HG02623 (cell line): Measurements from ENCODE around the gene ABHD3.
"Not testable (repeated sequence)": the region's sequence is repeated elsewhere in the genome, so short reads cannot be mapped to it uniquely, and the experiment has no call there.

Source experiments
- ATAC-seq: cut with Tn5 transposase; IDR thresholded peaks from one replicate; pipeline ENCODE4 v1.9.1; 2021; ENCODE audit warnings: moderate library complexity; ENCODE audit not compliant: unreplicated experiment

The ABHD3 gene, protein sequence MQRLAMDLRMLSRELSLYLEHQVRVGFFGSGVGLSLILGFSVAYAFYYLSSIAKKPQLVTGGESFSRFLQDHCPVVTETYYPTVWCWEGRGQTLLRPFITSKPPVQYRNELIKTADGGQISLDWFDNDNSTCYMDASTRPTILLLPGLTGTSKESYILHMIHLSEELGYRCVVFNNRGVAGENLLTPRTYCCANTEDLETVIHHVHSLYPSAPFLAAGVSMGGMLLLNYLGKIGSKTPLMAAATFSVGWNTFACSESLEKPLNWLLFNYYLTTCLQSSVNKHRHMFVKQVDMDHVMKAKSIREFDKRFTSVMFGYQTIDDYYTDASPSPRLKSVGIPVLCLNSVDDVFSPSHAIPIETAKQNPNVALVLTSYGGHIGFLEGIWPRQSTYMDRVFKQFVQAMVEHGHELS

DNA sequence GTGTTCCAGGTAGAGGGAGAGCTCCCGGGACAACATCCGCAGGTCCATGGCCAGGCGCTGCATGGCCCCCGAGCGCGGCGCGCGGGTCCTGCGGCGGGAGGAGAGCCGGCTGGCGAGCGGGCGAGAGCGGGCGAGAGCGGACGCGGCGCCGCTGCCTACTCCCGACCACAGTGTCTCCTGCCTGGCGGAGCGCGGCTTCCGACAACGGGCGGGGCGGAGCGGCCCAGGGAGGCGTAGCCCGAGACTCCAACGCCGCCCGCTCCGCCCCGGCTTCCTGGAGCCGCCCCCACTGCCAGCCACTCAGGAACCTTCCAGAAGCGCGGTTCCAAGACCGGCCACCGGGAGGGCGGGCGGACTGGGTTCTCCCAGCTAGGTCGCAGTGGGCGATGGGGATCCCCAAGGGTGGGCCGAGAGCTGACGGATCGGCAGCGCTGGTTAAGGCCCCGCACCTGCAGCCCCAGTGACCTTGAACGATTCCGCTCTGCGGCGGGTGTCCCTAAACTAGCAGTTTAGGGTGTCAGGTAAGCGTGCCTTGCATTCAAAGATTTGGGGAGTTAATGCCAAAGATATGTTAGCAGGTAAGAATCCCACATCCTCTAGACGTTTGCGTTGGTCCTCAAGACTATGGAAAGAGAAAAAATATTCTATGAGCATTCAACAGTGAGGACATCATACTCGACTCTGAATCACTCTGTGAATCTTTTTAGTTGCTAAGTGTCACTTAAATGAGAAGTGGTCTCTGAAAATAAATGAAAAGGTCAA, at the start of gene ABHD3:
Gene ABHD3, minus strand, starts transcription at position 172 of the 762 bp plus-strand sequence. Its CDS starts 109 bp downstream, at position 63.
- peak; percentile 93 for ATAC-seq

GRCh38 chr18:21747764-21748693, 43.5 kb upstream of the ABHD3 start:
- no peak for ATAC-seq

DNA sequence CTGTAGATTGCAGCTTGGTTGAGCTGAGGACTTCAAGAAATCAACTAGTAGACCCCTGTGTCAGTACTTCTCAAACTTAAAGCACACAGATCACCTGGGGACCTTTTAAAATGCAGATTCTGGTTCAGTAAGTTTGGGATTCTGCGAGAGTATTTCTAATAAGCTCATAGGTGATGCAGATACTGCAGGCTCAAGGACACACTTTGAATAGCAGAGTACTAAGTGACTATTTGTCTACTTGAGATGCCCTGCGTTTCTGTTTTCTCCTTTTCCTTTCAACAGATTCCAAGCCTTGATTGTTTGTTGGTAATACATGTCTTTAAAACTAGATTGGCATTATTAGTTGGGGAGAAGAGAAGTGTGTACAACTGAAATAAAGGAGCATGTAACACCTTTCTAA, 42.7 kb upstream of the ABHD3 start:
- ATAC-seq = no peak

GRCh38 chr18:21745231-21745630, 40.7 kb upstream of the ABHD3 start:
- ATAC-seq = no peak

GRCh38 chr18:21743166-21743832, 38.7 kb upstream of the ABHD3 start:
- no peak for ATAC-seq

DNA sequence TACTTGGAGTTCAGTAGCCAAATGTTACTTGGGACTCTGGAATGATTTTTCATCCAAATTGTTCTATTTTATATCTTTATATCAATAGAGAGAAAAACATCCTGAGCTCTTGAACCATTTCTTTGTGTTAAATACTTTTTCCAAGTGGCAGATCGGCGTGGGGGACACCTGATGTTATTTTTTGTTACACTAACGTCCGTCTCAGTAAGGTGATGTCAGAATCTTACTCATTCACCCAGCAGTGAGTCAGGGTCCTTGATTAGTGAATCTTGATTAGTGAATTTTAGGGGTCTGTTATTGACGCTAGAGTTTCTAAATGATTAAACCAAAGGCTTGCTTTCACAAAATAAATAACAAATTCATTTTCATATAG, 37.7 kb upstream of the ABHD3 start:
- no peak for ATAC-seq

GRCh38 chr18:21741562-21742314, 37.2 kb upstream of the ABHD3 start:
- ATAC-seq = peak; percentile 12

DNA sequence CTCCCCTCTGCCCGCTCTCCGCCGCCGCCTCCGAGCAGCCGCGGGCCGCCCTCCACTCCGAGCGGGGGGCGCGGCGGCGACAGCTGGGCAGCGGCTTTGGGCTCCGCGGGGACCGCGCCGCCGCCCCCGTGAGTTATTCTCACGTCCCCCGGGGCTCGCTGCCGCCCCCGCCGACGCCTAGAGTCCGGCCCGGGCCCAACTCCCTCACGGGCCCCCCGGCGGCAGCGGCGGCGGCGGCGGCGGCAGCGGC, 36.7 kb upstream of the ABHD3 start:
- no peak for ATAC-seq

DNA sequence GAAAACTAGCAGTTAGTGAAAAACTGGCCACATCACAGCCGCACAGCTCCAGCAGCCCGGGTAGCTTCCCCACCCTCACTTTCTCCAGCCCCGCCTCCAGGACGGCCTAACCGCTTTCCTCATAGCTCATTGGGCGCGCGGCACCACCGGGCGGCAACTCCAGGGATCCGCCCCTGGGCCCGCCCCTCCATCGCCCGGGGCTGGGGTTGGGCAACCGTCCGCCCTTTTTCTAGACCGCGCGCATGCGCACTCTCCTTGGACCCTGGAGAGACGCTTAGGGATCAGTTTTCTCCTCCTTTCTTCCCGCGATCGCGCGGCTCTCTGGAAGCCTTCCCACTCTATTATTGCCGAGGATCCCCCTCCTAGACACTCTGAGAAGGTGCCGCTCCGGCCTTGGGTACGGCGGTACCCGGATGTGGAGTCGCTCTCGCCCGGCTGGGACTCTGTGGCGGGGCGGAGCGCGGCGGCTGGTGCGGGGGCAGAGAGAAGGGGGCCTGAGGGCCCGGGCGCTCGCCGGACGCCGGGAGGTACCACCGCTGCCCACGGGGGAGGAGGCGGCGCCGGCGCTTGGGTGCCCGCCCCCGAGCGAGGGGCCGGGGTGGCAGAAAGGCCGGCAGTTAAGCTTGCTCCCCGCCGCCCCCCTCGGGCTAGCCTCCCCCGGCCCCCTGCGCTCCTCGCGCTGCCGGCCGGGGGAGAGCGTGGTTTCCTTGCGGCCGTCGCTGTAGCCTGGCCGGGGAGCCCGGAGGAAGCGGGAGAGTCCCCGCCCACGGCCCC, 36.2 kb upstream of the ABHD3 start, which contains the start of gene MIB1:
Gene MIB1, plus strand, starts transcription at position 255 of the 774 bp plus-strand sequence. CDS start 792 bp downstream, outside the sequence.
- peak; percentile 97 for ATAC-seq

DNA sequence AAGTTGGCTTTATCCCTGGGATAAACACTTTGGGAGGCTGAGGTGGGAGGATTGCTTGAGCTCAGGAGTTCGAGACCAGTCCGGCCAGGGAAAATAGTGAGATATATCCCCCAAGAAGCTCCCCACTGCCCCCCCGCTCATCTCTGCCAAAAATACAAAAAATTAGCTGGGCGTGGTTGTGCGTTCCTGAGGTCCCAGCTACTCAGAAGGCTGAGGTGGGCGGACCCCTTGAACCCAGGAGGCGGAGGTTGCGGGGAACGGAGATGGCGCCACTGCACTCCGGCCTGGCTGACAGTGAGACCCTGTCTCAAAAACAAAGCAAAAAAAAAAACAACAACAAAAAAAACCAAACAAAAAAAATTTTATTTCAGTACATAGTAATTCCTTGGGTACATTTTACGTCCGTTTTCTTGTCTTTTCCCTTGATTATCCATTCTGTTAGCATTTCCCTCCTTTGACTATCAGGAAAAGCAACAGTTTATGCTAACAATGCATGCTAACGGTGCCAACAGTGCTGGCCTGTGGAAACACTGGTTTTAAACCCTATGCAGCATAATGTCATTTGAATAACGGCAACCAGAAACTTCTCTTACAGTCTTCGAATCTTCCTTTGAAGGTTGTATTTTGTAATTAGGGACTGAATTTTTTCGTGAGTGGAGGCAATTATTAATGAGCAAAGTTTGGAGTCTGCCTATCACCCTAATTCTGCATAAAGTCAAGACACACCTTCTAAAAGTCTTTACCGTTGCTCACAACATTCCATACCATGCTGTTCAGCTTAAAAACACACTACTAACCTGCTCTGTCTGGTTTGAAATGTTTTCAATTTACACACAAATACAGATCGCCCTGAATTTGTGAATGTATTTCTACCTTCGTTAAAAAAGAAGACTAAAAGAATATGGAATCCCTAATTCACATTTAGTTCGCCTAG, 35.3 kb upstream of the ABHD3 start:
- ATAC-seq = peak; percentile 14

DNA sequence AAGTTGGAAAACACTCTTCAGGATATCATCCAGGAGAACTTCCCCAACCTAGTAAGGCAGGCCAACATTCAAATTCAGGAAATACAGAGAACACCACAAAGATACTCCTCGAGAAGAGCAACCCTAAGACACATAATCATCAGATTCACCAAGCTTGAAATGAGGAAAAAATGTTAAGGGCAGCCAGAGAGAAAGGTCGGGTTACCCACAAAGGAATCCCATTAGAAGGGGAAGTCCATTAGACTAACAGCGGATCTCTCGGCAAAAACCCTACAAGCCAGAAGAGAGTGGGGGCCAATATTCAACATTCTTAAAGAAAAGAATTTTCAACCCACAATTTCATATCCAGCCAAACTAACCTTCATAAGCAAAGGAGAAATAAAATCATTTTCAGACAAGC, 32.4 kb upstream of the ABHD3 start:
- not testable (repeated sequence) for ATAC-seq

GRCh38 chr18:21735452-21736015, 31.0 kb upstream of the ABHD3 start:
- no peak for ATAC-seq

DNA sequence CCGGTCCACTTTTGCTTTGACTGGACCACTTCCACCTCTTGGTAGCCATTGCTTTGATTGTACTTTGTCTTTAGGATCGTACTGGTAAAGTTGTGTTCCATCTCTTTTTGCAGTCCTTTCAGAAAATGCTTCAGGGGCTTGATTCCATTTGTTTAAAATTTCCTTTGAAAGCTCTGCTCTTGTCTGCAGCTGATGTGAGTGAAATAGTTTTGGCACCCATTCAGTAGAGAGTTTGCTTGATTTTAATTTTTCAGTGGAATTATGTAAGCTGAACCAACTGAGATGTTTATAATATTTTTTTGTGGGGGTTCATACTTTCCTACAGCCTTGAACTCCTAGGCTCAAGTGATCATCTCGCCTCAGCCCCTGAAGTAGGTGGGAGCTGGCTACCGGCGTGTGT, 28.4 kb upstream of the ABHD3 start:
- ATAC-seq = no peak

GRCh38 chr18:21727702-21728101, 23.1 kb upstream of the ABHD3 start:
- no peak for ATAC-seq

DNA sequence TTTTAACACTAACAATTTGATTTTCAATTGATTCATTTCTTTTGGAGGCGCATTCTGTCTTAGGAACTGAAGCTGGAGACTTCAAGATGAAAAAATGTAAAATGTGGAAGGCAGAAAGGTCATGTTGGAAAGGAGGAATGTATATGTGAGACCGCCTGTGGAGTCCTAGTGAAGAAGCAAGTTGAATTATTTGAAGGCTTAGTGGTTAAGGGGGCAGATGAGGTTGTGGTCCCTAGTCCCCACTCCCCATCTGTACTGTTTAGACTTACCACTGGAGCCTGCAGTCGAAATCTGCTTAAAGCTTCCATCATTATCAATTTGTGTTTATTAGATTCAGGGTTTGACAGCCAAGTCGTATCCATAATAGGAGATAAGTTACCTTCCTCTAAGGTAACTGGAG, 20.6 kb upstream of the ABHD3 start:
- no peak for ATAC-seq

GRCh38 chr18:21722687-21723086, 18.1 kb upstream of the ABHD3 start:
- no peak for ATAC-seq

- no peak for ATAC-seq
Observed at GRCh38 chr18:21714474-21714873, 9.9 kb upstream of the ABHD3 start.

DNA sequence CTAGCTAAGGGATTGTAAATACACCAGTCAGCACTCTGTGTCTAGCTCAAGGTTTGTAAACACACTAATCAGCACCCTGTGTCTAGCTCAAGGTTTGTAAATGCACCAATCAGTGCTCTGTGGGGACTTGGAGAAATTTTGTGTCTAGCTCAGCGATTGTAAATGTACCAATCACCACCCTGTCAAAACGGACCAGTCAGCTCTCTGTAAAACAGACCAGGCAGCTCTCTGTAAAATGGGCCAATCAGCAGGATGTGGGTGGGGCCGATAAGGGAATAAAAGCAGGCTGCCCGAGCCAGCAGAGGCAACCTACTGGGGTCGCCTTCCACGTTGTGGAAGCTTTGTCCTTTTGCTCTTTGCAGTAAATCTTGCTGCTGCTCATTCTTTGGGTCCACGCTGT, 2.6 kb upstream of the ABHD3 start:
- not testable (repeated sequence) for ATAC-seq
